VCaP (cell line): ENCODE measurements around the gene KRT76.

Experiments used
- H3K27ac ChIP-seq: fragments of 450-650 bp; 2 replicates; pipeline ENCODE4 v1.5.1; 2017
- TF ChIP-seq, protein P1 (sequence below): fragments of 450-650 bp; conservative IDR thresholded peaks from 2 replicates; pipeline ENCODE4 v1.5.1; 2017; ENCODE audit warnings: mild to moderate bottlenecking, moderate library complexity

The KRT76 gene

DNA sequence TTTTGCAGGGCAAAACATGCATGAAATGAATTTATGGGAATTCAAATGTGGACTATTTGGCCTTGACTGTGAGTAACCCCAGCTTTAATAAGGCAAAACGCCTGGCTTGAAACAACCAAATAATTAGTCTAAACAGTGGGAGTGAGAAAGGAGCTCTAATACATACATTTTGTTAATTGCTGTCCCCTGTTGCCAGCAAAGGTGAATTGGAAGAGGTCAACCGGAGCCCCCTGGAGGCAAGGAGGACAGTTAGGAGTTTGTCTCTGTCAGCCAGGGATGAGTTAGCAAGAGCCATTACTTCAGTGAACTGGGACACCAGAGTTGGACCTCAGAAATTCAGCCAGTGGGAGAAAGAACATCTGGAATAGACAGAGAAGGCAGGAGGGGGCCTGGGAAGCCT lies 17.4 kb downstream of the KRT76 start:
- H3K27ac ChIP-seq = no peak overlapping the region
- TF ChIP-seq, protein P1, sequence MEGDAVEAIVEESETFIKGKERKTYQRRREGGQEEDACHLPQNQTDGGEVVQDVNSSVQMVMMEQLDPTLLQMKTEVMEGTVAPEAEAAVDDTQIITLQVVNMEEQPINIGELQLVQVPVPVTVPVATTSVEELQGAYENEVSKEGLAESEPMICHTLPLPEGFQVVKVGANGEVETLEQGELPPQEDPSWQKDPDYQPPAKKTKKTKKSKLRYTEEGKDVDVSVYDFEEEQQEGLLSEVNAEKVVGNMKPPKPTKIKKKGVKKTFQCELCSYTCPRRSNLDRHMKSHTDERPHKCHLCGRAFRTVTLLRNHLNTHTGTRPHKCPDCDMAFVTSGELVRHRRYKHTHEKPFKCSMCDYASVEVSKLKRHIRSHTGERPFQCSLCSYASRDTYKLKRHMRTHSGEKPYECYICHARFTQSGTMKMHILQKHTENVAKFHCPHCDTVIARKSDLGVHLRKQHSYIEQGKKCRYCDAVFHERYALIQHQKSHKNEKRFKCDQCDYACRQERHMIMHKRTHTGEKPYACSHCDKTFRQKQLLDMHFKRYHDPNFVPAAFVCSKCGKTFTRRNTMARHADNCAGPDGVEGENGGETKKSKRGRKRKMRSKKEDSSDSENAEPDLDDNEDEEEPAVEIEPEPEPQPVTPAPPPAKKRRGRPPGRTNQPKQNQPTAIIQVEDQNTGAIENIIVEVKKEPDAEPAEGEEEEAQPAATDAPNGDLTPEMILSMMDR = no peak

DNA sequence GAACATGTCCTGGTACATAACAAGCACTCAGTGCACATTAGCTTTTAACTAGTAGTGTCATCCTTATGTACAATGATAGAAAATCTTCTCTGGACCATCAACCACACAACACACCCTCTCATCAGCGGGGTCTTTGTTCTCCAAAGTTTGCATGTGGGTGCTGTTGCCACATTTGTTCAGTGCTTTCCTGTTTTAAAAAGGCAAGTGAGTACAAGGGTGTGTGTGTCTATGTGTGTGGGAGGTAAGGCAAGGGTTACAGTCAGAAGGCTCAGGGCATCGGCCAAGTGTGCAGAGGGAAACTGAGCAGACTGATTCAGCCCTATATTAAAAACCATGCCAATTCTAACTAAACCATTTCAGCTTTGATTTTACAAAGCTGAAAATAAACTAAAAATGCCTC lies 17.9 kb downstream of the KRT76 start:
- no peak overlapping the region for H3K27ac ChIP-seq
- TF ChIP-seq, protein P1 = no peak

DNA sequence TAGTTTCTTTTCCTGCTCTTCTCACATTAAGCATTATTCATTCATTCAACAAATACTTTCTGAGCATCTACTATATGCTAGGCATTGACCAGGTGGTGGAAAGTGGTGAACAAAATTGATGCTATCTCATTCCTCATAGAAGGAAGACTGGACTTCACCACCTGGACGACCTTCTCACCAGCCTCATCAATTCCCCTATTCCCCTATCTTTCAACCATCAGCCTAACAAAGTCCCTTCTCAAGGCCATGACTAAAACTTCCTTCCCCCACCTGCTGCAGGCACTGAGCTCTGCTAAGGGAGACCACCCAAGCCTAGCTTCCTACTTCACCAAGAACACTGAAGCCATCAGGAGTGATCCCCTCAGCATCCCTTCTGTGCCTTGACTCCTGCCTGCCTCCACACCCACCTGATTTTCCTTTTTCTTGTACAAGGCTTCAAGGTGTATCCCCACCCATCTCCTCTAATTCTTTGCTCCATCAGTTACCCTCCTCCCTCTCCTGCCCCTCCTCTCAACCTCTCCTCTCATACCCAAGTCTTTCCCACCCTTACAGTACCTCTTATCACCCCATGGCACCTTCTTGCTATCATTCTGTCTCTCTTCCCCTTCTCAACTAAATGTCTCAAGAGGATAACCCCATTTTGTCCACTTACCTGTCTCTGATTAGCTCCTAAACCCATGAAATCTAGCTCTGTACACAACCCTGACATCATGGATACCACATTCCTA lies 19.5 kb downstream of the KRT76 start:
- TF ChIP-seq, protein P1 = no peak
- H3K27ac ChIP-seq = no peak overlapping the region

DNA sequence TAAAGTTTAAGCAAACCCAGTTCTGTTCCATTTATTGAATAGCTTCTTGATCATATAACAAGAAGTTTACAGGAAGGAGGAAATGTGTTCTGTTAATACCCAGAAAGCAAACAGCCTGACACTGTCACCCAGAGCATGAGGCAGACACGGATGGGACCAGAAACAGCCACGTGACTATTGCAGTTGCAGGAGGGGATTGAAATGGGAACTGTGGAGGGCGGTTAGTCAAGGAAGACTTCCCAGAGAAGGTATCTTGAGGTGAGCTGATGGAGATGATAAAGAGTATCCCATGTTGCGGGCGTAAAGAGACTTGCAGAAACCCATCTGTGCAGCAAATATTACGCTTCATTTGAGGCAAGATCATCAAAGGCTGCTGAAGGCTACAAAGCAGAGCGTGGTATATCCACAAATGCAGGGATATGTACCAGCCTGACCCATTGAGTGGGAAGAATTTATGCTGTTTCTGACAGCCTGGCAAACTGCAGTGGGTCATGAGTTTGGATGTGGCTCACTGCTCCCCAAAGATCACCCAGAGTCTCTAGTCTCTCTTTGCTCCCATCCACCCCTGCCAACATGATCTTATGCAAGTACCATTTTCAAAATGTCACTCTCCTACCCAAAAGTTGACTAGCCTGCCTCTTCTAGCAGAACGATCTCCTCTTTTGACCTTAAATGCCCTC lies 20.7 kb downstream of the KRT76 start:
- H3K27ac ChIP-seq = no peak overlapping the region
- TF ChIP-seq, protein P1 = no peak

DNA sequence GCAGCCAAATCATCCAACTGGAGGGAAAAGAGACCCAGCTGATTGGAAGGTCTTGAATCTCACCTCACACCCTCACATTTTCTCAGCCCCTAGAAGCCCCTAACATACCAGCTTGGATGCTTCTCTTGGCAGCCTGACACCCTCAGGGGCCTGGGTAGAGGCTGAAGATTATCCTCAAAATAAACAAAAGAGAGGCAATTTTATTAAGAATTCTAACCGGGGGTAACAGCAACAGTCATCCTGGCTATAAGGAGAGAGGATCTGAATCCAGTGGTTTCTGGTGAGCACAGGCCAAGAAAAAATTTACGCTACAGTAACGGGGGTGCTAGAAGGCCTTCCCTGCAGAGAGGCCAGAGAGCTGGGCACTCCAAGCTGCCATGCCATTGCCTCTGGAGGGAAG lies 21.6 kb downstream of the KRT76 start:
- no peak overlapping the region for H3K27ac ChIP-seq
- TF ChIP-seq, protein P1 = no peak

DNA sequence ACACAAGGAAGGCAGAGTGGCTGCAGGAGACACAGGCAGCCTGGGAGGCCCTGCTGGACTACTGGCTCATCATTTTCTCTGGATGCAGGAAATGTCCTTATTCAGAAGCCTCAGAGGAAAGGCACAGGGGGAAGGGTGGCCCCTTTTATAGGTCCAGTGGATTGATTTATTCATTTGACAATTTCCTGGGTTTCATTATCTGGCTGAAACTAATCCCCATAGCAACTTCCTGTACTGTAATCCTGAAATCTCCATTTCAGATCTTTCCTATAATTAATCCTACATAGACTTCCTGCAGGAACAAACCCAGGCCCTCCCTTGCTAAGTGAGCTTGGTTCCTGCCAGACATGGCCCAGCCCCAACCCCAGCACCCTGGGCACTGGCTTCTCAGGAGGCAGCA lies 23.0 kb downstream of the KRT76 start:
- H3K27ac ChIP-seq = no peak overlapping the region
- TF ChIP-seq, protein P1 = no peak

DNA sequence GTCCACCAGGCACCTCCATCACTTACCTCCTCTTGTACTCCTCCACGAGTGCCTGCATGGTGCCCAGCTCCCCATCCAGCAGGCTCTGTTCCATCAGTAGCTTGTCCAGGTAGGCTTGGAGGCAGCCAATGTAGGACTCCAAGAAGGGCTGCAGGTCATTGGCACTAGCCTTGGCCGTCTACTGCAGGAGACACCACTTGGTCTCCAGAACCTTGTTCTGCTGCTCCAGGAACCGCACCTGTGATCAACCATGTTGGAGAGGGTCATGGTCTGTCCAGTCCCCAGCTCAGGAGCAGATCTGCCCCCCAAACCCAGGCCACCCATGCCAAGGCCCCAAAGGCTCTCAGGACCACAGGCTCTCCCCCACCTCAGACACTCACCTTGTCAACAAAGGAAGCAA lies 23.9 kb downstream of the KRT76 start:
- H3K27ac ChIP-seq = no peak overlapping the region
- TF ChIP-seq, protein P1 = no peak
